HG03159 (cell line): ENCODE measurements around the gene SPDYE6.
"Not testable (repeated sequence)": the region's sequence is repeated elsewhere in the genome, so short reads cannot be mapped to it uniquely, and the experiment has no call there.

Experiments used
- ATAC-seq: cut with Tn5 transposase; IDR thresholded peaks from one replicate; pipeline ENCODE4 v1.9.1; 2021; ENCODE audit warnings: mild to moderate bottlenecking, moderate library complexity; ENCODE audit not compliant: unreplicated experiment

Gene SPDYE6

DNA sequence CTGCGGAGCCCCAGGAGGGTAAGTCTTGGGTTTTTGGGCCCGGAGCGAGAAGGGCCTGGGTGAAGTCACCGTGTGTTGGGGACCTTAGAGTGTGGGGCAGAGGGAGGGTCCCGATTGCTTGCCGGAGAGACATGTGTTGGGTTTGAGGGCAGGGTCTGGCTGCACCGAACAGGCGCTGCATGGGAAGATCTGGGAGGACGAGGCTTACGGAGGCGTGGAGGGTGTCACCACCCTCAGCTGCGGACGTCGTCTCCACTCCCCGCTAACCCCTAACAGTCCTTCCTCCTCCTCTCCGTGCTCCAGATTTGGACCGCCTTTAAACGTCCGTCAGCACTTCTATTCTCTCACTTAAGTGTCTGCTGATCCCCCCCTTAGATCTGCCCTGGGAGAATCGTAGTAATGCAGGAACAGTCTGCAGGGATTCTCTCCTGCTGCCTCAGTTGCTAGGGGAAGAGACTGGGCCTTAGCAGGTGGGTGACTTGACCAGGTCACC lies 8.2 kb upstream of the SPDYE6 start:
- not testable (repeated sequence) for ATAC-seq

DNA sequence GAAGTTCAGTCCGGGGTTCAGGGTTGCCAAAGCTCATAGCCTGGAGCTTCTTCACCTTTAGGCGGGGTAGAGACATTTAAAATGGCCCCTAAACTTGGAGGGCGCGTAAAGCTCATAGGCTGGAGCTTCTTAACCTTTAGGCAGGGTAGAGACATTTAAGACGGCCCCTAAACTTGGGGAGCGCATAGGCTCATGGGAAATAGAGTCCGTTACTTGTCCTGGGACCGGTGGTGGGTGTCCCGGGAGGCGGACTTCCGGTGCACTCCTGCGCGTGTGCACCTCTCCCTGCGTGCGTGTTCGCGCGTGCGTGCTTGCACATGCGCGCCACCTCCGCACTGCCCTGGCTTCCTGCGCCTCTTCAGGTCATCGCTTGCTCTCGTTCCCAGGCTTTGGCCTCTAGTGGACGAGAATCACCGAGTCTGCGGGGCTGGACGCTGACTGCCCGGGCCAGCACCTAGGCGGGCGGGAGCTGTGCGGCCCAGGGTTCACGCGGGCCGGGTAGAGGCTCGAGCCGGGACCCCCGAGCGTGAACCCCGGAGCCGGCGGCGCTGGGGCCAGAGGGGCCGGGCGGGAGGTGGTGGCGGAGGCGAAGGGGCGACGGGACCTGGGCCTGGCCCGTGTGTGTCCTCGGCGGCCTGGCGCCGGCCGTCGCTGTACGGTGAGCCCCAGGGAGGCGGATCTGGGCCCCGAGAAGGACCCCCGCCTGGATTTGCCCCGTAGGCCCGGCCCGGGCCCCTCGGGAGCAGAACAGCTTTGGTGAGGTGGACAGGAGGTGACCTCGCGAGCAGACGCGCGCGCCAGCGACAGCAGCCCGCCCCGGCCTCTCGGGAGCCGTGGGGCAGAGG lies 7.5 kb upstream of the SPDYE6 start:
- peak; percentile 98 for ATAC-seq

DNA sequence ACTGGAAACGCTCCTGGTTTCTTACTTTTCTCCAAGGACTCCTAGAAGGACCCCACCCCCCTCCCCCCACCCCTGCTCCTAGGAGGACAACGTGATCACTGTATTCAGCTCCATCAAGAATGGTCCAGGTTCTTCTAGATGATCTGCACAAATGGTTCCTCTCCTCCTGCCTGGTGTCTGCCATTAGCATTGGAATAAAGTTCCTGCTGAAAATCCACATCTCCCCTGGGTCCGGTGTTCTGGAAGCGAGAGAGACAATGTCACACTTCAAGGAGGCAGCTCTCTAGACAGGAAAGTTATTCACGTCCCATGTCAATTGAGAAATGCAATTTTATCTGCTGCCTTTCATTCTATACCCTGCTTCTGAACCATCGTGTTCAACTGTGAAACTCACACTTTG lies 9.3 kb downstream of the SPDYE6 start:
- ATAC-seq: not testable (repeated sequence)

DNA sequence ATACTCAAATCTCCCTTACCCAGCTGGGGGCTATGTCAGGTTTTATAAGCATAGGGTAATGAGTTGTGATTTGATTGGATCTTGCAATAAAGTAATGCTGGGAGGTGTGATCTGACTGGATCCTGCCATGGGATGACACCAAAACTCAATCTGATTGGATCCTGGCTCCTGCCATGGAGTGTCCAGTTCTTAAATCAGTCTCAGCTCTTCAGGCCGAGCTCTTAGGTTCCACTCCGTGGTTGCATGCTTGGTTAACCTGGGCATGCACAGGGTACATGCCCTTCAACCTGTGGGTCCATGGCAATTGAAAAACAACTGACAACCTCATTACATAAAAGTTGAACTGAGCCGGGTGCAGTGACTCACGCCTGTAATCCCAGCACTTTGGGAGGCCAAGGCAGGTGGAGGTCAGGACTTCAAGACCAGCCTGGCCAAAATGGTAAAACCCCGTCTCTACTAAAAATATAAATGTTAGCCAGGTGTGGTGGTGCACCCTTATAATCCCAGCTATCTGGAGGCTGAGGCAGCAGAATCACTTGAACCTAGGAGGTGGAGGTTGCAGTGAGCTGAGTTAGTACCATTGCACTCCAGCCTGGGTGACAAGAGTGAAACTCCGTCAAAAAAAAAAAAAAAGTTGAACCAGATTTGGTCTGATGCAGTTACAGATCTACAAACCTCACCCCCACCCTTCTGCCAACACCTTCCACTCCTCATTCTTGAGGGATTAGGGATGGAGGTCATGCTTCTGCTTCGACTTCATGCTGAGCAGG lies 15.5 kb downstream of the SPDYE6 start:
- ATAC-seq: not testable (repeated sequence)

DNA sequence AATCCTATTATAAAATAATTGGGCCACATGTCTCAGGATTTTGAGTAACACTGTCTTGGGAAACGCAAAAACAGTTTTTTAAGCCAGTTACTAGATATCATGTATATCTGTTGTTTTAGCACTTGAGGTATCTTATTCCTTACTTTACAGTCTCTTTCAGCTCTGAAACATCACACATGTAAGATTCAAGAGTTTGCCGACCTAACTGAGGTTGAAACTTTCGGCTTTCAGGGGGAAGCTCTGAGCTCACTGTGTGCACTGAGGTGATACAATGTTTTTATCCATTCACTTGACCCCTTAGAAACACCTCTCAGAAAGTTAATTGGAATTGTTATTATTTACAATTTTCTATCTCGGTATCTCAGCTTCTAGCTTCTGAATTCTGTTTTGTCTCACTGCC lies 18.8 kb downstream of the SPDYE6 start:
- ATAC-seq: not testable (repeated sequence)

DNA sequence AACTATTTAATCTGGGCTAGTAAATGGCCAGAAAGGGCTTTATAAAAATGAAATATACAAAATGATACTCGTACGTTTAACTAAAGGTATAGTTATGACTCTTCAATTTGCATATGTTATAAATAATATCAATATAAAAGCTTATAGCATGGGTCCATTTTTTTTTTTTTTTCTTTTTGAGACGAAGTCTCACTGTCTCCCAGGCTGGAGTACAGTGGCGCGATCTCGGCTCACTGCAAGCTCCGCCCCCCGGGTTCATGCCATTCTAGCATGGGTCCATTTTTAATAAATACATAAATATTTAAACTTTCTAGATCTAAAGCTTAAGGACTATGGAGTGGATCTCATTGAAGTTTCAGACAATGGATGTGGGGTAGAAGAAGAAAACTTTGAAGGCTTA lies 19.2 kb downstream of the SPDYE6 start:
- not testable (repeated sequence) for ATAC-seq

DNA sequence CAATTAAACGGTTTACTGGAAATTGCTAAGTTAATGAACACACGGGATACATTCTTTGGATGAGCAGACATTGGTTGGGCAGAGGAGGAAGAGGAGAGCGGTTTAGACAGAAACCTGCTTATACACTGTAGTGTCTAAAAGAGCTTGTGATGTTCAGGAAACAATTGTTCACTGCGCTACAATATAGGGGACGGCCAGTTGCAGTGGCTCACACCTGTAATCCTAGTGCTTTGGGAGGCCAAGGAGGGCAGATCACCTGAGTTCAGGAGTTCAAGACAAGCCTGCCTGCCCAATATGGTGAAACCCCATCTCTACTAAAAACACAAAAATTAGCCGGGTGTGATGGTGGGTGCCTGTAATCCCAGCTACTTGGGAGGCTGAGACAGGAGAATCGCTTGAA lies 20.7 kb downstream of the SPDYE6 start:
- not testable (repeated sequence) for ATAC-seq

DNA sequence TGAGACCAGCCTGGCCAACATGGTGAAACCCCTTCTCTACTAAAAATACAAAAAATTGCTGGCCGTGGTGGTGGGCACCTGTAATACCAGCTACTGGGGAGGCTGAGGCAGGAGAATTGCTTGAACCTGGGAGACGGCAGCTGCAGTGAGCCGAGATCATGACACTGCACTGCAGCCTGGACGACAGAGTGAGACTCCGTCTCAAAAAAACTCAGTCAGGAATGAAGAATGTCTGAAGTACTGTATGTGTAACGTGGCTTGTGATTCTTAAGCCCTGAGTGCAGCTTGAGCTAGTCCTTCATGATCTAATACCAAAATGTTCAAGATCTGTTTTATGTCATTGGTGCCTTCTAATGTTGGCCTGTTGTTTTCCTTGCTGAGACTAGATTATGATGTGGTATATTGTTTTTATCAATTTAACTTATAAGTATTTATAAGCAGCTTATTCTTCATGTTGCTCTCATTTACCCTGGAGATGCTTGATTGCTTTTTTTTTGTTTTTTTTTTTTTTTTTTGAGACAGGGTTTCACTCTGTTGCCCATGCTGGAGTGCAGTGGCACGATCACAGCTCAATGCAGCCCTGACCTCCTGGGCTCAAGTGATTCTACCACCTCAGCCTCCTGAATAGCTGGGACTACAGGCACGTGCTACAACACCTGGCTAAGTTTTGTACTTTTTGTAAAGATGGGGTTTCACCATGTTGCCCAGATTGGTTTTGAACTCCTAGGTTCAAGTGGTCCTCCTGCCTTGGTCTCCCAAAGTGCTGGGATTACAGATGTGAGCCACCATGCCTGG lies 25.4 kb downstream of the SPDYE6 start:
- ATAC-seq: not testable (repeated sequence)

DNA sequence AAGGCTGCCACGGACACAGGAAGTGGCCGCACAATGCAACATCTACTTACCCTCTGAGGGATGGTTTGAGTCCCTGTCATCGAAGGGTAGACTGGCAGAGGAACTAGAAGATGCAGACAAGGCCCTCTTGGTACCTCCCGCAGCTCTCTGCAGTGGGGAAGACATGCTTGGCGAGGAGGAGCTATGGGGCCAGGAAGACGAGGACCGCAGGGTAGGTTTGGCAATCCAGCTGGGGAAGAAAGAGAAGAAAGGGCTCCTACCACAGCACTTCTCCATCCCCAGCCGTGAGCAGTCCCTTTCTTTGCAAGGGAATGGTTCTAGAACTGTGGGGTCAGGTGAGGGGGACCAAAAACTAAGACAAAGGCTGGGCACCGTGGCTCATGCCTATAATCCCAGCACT lies 26.9 kb downstream of the SPDYE6 start:
- ATAC-seq: not testable (repeated sequence)

DNA sequence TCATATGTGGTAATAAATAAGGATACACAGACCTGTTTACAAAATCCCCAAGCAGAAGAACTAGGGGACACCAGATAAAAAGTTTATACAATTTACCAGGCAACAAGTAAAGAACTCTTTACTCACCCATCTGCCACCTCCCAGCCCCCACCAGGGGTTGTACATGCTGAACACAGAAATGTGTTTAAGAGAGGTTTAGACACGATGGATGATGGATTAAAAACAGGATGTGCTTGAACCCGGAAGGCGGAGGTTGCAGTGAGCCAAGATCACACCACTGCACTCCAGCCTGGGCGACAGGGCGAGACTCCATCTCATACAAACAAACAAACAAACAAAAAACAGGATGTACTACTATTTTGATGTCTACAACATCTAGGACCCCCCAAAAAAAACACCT lies 27.4 kb downstream of the SPDYE6 start:
- ATAC-seq: not testable (repeated sequence)

DNA sequence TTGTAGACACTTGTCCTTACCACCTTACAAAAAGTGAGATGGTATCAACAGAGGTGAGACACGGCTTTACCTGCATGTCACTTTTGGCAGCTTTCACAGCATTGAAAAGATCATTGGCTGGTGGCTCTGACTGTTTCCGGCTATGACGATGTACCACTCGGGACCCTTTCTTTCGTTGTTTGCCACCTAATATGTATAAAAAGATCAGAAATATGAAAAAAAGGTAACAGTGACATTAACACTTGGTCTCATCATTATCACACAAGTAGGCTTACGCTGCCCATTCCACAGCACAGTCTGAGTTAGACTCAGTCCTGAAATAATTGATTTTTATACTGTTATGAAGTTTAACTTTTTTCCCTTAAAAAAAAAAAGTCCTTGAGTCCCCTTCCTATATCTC lies 29.1 kb downstream of the SPDYE6 start:
- not testable (repeated sequence) for ATAC-seq

DNA sequence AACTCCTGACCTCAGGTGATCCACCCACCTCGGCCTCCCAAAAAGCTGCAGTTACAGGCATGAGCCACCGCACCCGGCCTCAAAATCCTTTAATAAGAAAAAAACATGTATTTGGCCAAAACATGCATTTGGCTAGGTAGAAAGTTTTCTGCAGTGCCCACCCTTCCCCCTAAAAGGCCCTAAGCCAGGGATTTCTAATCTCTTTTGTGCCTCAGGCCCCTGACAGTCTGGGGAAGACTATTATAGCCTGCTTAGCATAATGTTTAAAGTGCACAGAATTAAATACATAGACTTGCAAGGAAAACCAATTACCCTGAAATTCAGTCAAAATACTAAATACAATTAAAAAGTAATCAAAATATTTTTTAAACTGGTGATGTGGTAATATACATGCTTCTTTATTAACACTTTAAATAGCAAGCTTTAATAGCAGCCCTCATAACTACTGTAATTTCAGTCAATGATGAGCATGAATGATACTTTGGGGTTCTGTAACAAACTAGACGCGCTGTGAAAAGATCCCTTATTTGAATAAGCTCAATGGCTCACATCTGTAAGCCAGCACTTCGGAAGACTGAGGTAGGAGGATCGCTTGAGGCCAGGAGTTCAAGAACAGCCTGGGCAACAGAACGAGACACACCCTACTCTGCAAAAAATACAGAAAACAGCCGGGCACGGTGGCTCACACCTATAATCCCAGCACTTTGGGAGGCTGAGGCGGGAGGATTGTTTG lies 29.9 kb downstream of the SPDYE6 start:
- ATAC-seq: no peak

DNA sequence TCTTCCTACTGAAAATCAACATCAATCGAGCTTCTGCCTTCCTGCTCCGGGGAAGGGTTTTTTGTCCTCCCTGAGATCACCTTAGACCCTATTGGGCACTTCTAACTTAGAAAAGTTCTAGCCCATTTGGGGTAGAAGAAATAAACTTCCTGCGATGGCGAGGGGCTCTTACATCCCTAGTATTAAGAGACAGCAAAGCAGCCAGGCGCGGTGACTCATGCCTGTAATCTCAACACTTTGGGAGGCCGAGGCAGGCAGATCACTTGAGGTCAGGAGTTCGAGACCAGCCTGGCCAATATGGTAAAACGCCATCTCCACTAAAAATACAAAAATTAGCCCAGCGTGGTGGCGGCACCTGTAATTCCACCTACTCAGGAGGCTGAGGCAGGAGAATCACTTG lies 31.1 kb downstream of the SPDYE6 start:
- not testable (repeated sequence) for ATAC-seq

DNA sequence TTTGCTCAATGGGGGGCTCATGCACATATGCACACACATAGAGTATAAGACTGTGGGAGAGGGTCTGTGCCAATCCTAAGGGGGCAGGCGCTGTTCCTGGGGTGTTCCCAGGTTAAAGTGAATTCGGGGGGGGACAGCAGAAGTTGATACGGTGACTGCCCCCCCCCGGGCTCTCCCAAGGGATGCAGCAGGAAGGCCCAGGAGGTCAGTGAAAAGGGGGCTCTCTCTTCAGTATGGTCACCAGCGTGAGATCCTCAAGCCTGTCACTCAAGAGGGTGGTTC lies 32.4 kb downstream of the SPDYE6 start:
- ATAC-seq: no peak

DNA sequence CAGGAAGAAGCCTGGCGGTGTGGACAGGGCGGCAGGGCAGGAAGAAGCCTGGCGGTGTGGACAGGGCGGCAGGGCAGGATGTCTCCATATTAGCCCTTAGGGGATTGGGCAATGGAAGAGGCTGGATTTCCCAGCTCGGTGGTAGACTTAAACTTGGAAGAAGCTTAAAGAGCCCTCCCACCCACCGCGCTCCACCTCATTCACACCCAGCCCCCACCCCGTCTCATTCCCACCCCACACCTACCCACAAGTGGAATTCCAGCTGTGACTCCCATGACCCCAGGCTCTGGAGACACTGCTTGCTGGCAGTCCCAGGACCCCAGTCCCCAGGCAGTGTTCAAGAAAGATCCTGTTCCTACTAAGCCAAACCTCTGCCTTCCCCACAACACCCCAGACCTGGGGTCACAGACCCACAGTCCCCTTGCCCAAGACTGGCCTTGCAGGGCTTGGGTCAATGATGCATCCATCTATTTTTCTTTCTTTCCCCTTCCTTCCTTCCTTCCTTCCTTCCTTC lies 34.0 kb downstream of the SPDYE6 start:
- ATAC-seq: no peak

DNA sequence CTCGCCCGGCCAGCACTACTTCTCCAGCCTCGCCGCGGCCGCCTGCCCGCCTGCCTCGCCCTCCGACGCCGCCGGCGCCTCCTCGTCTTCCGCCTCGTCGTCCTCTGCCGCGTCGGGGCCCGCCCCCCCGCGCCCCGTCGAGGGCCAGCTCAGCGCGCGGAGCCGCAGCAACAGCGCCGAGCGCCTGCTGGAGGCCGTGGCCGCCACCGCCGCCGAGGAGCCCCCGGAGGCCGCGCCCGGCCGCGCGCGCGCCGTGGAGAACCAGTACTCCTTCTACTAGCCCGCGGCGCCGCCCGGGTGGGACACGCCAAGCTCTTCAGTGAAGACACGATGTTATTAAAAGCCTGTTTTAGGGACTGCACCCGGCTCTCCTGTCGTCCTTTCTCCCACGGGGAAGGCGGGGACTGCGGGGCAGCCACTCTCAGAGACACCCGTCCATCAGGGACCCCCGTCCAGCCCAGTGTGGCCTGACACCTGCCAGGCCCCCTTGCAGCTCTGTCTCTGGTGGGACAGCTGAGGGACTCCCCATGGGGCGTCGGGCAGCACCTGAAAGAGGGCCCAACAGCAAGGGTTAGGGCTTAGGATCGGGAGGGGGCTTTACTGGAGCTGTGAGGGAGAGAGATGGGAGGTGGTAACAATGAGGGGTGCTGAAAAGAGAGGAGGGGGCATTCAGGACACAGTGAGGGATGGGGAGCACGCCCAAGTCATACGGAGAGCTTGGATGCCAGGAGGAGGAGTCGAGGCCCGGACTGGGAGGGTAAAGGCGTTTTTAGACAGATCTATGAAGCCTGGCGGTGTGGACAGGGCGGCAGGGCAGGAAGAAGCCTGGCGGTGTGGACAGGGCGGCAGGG lies 34.7 kb downstream of the SPDYE6 start:
- no peak for ATAC-seq

DNA sequence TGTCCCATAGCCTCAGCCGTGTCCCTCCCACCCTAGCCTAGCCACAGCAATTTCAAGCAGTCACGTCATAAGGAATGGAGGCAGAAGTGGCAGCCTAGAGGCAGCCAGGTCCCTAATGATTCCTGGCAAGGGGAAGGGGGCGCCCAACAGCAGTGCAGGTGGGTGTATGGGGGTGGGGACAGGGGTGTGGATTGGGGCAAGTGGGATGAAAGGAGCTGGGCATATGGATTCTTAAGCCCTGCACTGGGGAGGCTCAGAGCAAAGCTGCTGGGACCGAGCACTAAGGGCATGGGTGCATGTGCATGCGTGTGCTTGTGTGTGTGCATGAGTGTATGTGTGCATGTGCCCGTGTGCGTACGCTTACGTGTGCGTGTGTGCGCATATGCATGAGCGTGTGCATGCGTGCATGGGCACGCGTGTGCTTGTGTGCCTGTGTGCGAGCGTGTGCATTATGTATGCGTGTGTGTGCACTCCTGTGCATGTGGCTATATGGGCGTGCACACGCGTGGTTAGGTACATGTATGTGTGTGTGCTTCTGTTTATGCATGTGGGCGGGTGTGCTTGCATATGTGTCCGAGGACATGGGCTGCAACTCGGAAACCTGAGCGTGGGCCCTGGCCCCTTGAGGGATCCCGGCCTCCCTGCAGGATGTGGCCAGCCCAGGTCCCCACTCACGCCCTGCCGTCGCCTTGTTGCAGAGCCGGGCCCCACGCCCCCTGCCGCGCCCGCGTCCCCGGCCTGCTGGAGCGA lies 35.5 kb downstream of the SPDYE6 start:
- ATAC-seq: no peak

DNA sequence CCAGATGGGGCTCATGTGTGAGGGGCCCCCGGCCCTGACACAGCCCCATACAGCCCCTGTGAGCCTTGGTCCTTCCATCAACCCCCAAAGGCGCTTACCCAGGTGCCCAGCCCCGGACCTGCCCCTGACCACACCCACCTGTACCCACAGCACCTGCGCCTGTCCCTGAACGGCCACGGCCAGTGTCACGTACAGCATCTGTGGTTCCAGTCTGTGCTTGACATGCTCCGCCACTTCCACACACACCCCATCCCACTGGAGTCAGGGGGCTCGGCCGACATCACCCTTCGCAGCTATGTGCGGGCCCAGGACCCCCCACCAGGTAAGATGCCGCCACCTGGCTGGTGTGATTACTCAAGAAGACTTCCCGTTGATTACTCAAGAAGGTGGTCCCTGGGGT lies 36.1 kb downstream of the SPDYE6 start:
- ATAC-seq: no peak

DNA sequence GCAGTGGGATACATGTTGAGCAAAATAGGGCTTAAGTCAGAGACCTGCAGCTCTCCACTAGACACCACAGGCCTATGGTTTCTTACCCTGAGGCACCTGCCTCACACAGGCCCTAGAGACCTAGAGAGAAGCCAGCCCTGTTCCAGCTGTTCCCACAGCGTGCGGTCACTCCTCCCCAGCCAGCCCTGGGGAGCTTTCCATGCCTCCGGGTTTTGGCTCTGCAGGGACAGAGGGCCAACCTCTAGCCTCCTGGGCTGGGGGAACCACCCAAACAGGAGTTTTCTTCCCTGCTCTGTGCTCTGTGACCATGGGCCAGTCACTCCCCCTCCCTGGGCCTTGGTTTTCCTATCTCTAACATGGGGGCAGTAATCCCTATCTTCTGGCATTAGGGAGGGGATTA lies 36.6 kb downstream of the SPDYE6 start:
- ATAC-seq: no peak
